Measurements from ENCODE around the gene VOPP1.
"Not testable (repeated sequence)": the region's sequence is repeated elsewhere in the genome, so short reads cannot be mapped to it uniquely, and the experiment has no call there.

Gene VOPP1

DNA sequence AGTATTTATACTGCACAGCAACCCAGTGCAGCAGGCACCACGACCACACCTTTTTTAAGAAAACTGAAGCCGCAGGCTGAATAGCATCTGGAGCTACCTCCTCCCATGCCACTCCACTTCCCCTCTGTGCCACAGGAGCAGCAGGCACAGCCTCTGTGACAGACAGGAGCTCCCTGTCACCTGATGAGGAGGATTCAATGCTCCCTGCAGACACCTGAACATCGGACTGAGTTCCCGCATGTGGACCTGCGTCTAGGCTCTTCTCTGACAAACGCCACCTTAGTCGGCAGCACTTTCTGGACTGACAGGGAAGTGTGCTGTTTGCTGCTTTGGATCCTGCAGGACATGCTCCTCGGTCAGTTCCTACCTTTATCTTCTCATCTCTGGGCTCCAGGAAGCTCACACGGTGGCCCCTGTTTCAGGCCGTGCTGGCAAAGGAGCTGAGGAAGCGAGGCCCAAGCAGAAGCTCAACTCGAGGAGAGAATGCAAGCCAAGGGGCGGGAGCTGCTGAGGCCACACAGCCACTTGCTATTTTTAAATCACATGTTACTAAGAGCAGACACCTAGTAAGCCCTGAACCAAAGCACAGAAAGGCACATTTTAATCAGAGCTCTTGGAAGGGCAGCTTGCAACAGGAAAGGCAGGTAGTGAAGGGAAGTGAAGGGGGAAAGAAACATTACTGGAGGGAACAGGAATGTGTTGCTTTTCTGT is 56.6 kb downstream of the VOPP1 start:
- Histone ChIP-seq H3K9ac (ENCODE audit: low read length in 5 of 5) (no peak overlapping the region), H3K36me3 (ENCODE audit: control insufficient read depth in 5 of 5, insufficient read depth in 5 of 5, low read length in 5 of 5) (peaks cover 5 to 64% (median 50%) of the 10 kb centered on the region in 5 donors), H3K27me3 (ENCODE audit: control insufficient read depth in 5 of 5, insufficient read depth in 4 of 5, low read length in 5 of 5) (no peaks in the 10 kb centered on the region), H3K4me3 (ENCODE audit: low read depth in 1 of 5, low read length in 5 of 5) (no peak overlapping the region), H3K9me3 (ENCODE audit: control insufficient read depth in 5 of 5, low read length in 5 of 5) (no peaks in the 10 kb centered on the region), H3K4me1 (ENCODE audit: control insufficient read depth in 5 of 5, insufficient read depth in 5 of 5, low read length in 5 of 5) (peaks cover 0 to 11% (median 9%) of the 10 kb centered on the region in 5 donors), H3K27ac (ENCODE audit: low read depth, low read length) (no peak overlapping the region)

DNA sequence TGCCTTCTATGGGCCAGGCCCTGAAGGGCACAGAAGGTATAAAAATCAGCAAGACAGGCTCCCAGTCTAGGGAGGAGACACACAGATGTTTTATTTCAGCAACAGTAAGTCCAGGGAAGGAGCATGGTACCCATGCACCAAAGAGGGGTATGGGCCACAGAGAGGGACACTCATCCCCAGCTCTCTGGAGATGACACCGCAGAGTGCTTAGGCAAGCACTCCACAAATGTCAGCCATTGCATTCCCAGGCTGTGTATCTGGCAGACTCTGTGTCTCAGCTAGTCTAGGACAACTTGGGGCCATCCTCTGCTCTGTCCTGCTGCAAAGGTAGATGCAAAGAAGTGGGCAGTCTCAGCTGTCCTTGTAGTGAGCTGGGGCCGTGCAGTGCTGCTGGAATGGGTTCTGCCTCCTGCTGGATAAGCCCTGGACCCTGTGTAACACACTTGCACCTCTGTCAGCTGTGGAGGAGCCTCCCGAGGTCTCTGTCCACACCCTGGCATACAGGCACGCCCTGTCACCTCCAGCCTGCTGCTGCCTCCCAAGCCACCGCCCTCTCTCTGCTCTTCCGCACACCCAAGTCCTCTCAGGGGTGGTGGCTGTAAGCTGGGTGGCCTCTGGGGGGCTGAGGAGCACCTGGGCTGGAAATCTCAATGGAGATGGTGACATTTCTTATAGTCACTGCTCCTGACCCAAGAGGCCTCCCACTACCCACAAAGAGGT is 57.6 kb downstream of the VOPP1 start:
- Histone ChIP-seq H3K4me1 (ENCODE audit: control insufficient read depth in 5 of 5, insufficient read depth in 5 of 5, low read length in 5 of 5) (peaks cover 0 to 11% (median 9%) of the 10 kb centered on the region in 5 donors), H3K36me3 (ENCODE audit: control insufficient read depth in 5 of 5, insufficient read depth in 5 of 5, low read length in 5 of 5) (peaks cover 5 to 57% (median 46%) of the 10 kb centered on the region in 5 donors), H3K27ac (ENCODE audit: low read depth, low read length) (no peak overlapping the region)

DNA sequence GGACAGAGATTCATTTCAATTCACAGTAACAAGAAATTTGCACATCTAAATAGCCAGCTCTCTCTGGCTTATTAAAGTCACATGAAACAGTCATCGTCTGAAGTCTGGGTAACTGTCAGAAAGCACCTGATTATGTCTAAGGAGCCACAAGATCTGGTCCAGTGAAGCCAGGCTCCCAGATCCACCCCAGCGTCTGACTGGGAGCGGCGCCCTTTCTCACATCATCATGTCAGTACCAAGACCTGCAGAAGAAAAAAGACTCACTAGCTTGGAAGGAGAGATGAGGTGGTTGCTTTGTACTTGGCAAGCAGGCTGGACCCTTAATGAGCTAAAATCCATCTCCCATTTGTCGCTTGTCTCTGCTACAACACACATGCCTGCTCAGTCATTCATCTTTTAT is 58.4 kb downstream of the VOPP1 start:
- Histone ChIP-seq H3K9me3 (ENCODE audit: control insufficient read depth in 5 of 5, low read length in 5 of 5) (no peaks in the 10 kb centered on the region), H3K27ac (ENCODE audit: low read depth, low read length) (no peak overlapping the region), H3K4me3 (ENCODE audit: low read depth in 1 of 5, low read length in 5 of 5) (no peak overlapping the region), H3K27me3 (ENCODE audit: control insufficient read depth in 5 of 5, insufficient read depth in 4 of 5, low read length in 5 of 5) (no peaks in the 10 kb centered on the region), H3K9ac (ENCODE audit: low read length in 5 of 5) (no peak overlapping the region), H3K36me3 (ENCODE audit: control insufficient read depth in 5 of 5, insufficient read depth in 5 of 5, low read length in 5 of 5) (peaks cover 0 to 51% (median 38%) of the 10 kb centered on the region in 5 donors), H3K4me1 (ENCODE audit: control insufficient read depth in 5 of 5, insufficient read depth in 5 of 5, low read length in 5 of 5) (peaks cover 0 to 11% (median 9%) of the 10 kb centered on the region in 5 donors)

More for the DNA sequence above, 57.6 kb downstream of the VOPP1 start:
- Histone ChIP-seq H3K4me3 (ENCODE audit: low read depth in 1 of 5, low read length in 5 of 5) (no peak overlapping the region), H3K9ac (ENCODE audit: low read length in 5 of 5) (no peak overlapping the region), H3K27me3 (ENCODE audit: control insufficient read depth in 5 of 5, insufficient read depth in 4 of 5, low read length in 5 of 5) (no peaks in the 10 kb centered on the region), H3K9me3 (ENCODE audit: control insufficient read depth in 5 of 5, low read length in 5 of 5) (no peaks in the 10 kb centered on the region)

GRCh38 chr7:55512635-55513191 is 59.6 kb downstream of the VOPP1 start:
- no peaks in the 10 kb centered on the region for H3K9me3 ChIP-seq (ENCODE audit: control insufficient read depth in 5 of 5, low read length in 5 of 5)
- H3K9ac ChIP-seq (ENCODE audit: low read length in 5 of 5) = no peak overlapping the region
- no peak overlapping the region for H3K27ac ChIP-seq (ENCODE audit: low read depth, low read length)
- peaks cover 0 to 11% (median 9%) of the 10 kb centered on the region in 5 donors for H3K4me1 ChIP-seq (ENCODE audit: control insufficient read depth in 5 of 5, insufficient read depth in 5 of 5, low read length in 5 of 5)
- peaks cover 0 to 39% (median 27%) of the 10 kb centered on the region in 5 donors for H3K36me3 ChIP-seq (ENCODE audit: control insufficient read depth in 5 of 5, insufficient read depth in 5 of 5, low read length in 5 of 5)
- no peak overlapping the region for H3K4me3 ChIP-seq (ENCODE audit: low read depth in 1 of 5, low read length in 5 of 5)
- H3K27me3 ChIP-seq (ENCODE audit: control insufficient read depth in 5 of 5, insufficient read depth in 4 of 5, low read length in 5 of 5) = no peaks in the 10 kb centered on the region

GRCh38 chr7:55510621-55511020 is 61.7 kb downstream of the VOPP1 start:
- Histone ChIP-seq H3K4me1 (ENCODE audit: control insufficient read depth in 5 of 5, insufficient read depth in 5 of 5, low read length in 5 of 5) (peaks cover 0 to 3% (median 2%) of the 10 kb centered on the region in 5 donors), H3K27ac (ENCODE audit: low read depth, low read length) (no peak overlapping the region), H3K9me3 (ENCODE audit: control insufficient read depth in 5 of 5, low read length in 5 of 5) (no peaks in the 10 kb centered on the region), H3K4me3 (ENCODE audit: low read depth in 1 of 5, low read length in 5 of 5) (no peak overlapping the region), H3K36me3 (ENCODE audit: control insufficient read depth in 5 of 5, insufficient read depth in 5 of 5, low read length in 5 of 5) (peaks cover 0 to 31% (median 15%) of the 10 kb centered on the region in 5 donors), H3K27me3 (ENCODE audit: control insufficient read depth in 5 of 5, insufficient read depth in 4 of 5, low read length in 5 of 5) (no peaks in the 10 kb centered on the region), H3K9ac (ENCODE audit: low read length in 5 of 5) (no peak overlapping the region)

- not testable (repeated sequence) for H3K9ac ChIP-seq (ENCODE audit: low read length in 5 of 5); H3K4me3 ChIP-seq (ENCODE audit: low read depth in 1 of 5, low read length in 5 of 5); H3K9me3 ChIP-seq (ENCODE audit: control insufficient read depth in 5 of 5, low read length in 5 of 5); H3K27me3 ChIP-seq (ENCODE audit: control insufficient read depth in 5 of 5, insufficient read depth in 4 of 5, low read length in 5 of 5); H3K4me1 ChIP-seq (ENCODE audit: control insufficient read depth in 5 of 5, insufficient read depth in 5 of 5, low read length in 5 of 5); H3K27ac ChIP-seq (ENCODE audit: low read depth, low read length)
- H3K36me3 ChIP-seq (ENCODE audit: control insufficient read depth in 5 of 5, insufficient read depth in 5 of 5, low read length in 5 of 5) = peaks cover 0 to 28% (median 10%) of the 10 kb centered on the region in 5 donors
Observed at GRCh38 chr7:55510206-55510605, 62.1 kb downstream of the VOPP1 start.

DNA sequence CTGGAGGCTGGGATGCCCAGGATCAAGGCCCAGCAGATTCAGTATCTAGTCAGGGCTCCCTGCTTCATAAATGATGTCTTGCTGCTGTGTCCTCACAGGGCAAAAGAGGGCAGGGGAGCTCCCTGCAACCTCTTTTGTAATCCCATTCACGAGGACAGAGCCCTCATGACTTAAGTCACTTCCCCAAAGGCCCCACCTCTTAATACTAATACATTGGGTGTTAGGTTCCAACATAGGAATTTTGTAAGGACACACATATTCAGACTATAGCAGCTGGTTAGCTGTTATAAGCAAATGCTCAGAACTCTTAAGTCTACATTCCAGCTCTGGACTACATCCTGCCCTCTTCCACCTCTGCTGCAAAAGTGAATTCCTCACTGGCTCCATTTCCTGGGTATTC is 63.0 kb downstream of the VOPP1 start:
- no peak overlapping the region for H3K4me3 ChIP-seq (ENCODE audit: low read depth in 1 of 5, low read length in 5 of 5)
- no peaks in the 10 kb centered on the region for H3K4me1 ChIP-seq (ENCODE audit: control insufficient read depth in 5 of 5, insufficient read depth in 5 of 5, low read length in 5 of 5)
- no peaks in the 10 kb centered on the region for H3K27me3 ChIP-seq (ENCODE audit: control insufficient read depth in 5 of 5, insufficient read depth in 4 of 5, low read length in 5 of 5)
- H3K36me3 ChIP-seq (ENCODE audit: control insufficient read depth in 5 of 5, insufficient read depth in 5 of 5, low read length in 5 of 5) = peaks cover 0 to 20% (median 8%) of the 10 kb centered on the region in 5 donors
- no peak overlapping the region for H3K9ac ChIP-seq (ENCODE audit: low read length in 5 of 5)
- H3K27ac ChIP-seq (ENCODE audit: low read depth, low read length) = no peak overlapping the region
- H3K9me3 ChIP-seq (ENCODE audit: control insufficient read depth in 5 of 5, low read length in 5 of 5) = no peaks in the 10 kb centered on the region

GRCh38 chr7:55508221-55509011 is 63.9 kb downstream of the VOPP1 start:
- Histone ChIP-seq H3K27ac (ENCODE audit: low read depth, low read length) (no peak overlapping the region), H3K4me1 (ENCODE audit: control insufficient read depth in 5 of 5, insufficient read depth in 5 of 5, low read length in 5 of 5) (no peaks in the 10 kb centered on the region), H3K27me3 (ENCODE audit: control insufficient read depth in 5 of 5, insufficient read depth in 4 of 5, low read length in 5 of 5) (no peaks in the 10 kb centered on the region), H3K36me3 (ENCODE audit: control insufficient read depth in 5 of 5, insufficient read depth in 5 of 5, low read length in 5 of 5) (peaks cover 0 to 11% (median 8%) of the 10 kb centered on the region in 5 donors), H3K9me3 (ENCODE audit: control insufficient read depth in 5 of 5, low read length in 5 of 5) (no peaks in the 10 kb centered on the region), H3K9ac (ENCODE audit: low read length in 5 of 5) (no peak overlapping the region), H3K4me3 (ENCODE audit: low read depth in 1 of 5, low read length in 5 of 5) (no peak overlapping the region)

DNA sequence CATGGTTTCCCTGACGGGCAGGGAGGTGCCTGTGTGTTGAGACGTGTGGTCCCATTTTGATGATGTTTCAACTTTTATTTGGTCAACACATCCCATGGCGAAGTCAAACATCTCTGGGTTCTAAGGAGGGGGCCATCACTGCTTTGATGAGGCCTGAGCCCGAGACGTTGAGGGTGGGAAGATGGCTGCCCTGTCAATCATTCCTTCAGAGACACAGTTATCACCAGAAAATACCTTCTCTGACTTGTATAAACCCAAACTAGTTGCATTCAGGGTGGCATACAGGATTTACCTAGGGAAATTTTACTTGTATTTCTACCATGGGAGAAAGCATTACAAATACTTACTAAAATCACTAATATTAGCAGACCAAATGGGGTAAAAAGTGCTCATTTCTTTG is 64.6 kb downstream of the VOPP1 start:
- peaks cover 0 to 4% (median 2%) of the 10 kb centered on the region in 5 donors for H3K36me3 ChIP-seq (ENCODE audit: control insufficient read depth in 5 of 5, insufficient read depth in 5 of 5, low read length in 5 of 5)
- H3K4me3 ChIP-seq (ENCODE audit: low read depth in 1 of 5, low read length in 5 of 5) = no peak overlapping the region
- H3K27me3 ChIP-seq (ENCODE audit: control insufficient read depth in 5 of 5, insufficient read depth in 4 of 5, low read length in 5 of 5) = no peaks in the 10 kb centered on the region
- H3K4me1 ChIP-seq (ENCODE audit: control insufficient read depth in 5 of 5, insufficient read depth in 5 of 5, low read length in 5 of 5) = no peaks in the 10 kb centered on the region
- no peak overlapping the region for H3K9ac ChIP-seq (ENCODE audit: low read length in 5 of 5)
- no peaks in the 10 kb centered on the region for H3K9me3 ChIP-seq (ENCODE audit: control insufficient read depth in 5 of 5, low read length in 5 of 5)
- no peak overlapping the region for H3K27ac ChIP-seq (ENCODE audit: low read depth, low read length)

All from subcutaneous abdominal adipose tissue (tissue), 5 donors.